GM12878 (cell line): ENCODE data around the gene SERINC1. TPM values are rescaled to one million over a fixed set of nuclear protein-coding genes. Genes with fewer than 3 reads are reported as not detected.

Source experiments
- ATAC-seq: fragments of 200-7000 bp; cut with Tn5 transposase; 3 replicates; pipeline ENCODE4 v1.9.1; 2020; ENCODE audit warnings: mild to moderate bottlenecking, moderate library complexity
- BruUV-seq: library from RNA; stranded (reverse); fragments of 400-500 nt; replicated peaks from 2 replicates; lab custom pipeline; 2021; lab: Mats Ljungman, UMichigan
- CTCF ChIA-PET: fragments of 300-600 bp; sonication (Branson Sonifier 250); formaldehyde crosslinking; extraction: SDS; loops from one replicate; lab custom pipeline; 2021; ENCODE audit warnings: inconsistent platforms; lab: Yijun Ruan, JAX
- POLR2A ChIA-PET: fragments of 350-600 bp; formaldehyde crosslinking; extraction: SDS; loops from one replicate; lab custom pipeline; 2021; ENCODE audit warnings: inconsistent platforms; lab: Charles Lee
- RAD21 ChIA-PET: fragments of 300-600 bp; sonication (Branson Sonifier 250); formaldehyde crosslinking; loops from one replicate; lab custom pipeline; 2023; ENCODE audit warnings: antibody characterized with exemption; ENCODE audit not compliant: unreplicated experiment; lab: Charles Lee
- SMC1A ChIA-PET: fragments of 300-600 bp; sonication (Branson Sonifier 250); formaldehyde crosslinking; loops from one replicate; lab custom pipeline; 2023; ENCODE audit not compliant: unreplicated experiment, uncharacterized antibody; lab: Charles Lee
- DNase-seq: peaks from one replicate; pipeline ENCODE4 v3.0.0-alpha.2; 2011; ENCODE audit warnings: low read depth, low spot score
- FAIRE-seq: peaks from 3 replicates; lab custom pipeline; 2011; peaks lifted over from hg19 to GRCh38; lab: Jason Lieb, UNC
- H2AFZ ChIP-seq: 2 replicates; pipeline ENCODE4 v1.6.0; 2011; ENCODE audit warnings: low read depth, low read length, control low read depth; ENCODE audit not compliant: control insufficient read depth
- H3K27ac ChIP-seq: 2 replicates; pipeline ENCODE4 v1.5.1; 2011; ENCODE audit warnings: control low read depth; ENCODE audit not compliant: control insufficient read depth, insufficient read depth
- H3K27me3 ChIP-seq, 2 experiments: replicated peaks in 1 of 2; 2 replicates each; pipeline versions ENCODE4 v1.6.0 to v1.6.1; 2011; ENCODE audit warnings: low read length in 1 of 2; ENCODE audit not compliant: control insufficient read depth in 2 of 2, insufficient read depth in 2 of 2
- H3K36me3 ChIP-seq, 2 experiments: 2 replicates each; pipeline ENCODE4 v1.5.1; 2011; ENCODE audit warnings: low read length in 1 of 2; ENCODE audit not compliant: control insufficient read depth in 2 of 2, insufficient read depth in 2 of 2
- H3K4me1 ChIP-seq: 2 replicates; pipeline ENCODE4 v1.6.1; 2011; ENCODE audit warnings: mild to moderate bottlenecking, low read length, moderate library complexity, mixed read lengths; ENCODE audit not compliant: control insufficient read depth, insufficient read depth
- H3K4me2 ChIP-seq: 2 replicates; pipeline ENCODE4 v1.6.0; 2011; ENCODE audit warnings: control low read depth; ENCODE audit not compliant: control insufficient read depth, insufficient read depth
- H3K4me3 ChIP-seq: fragments of 200-600 bp; sonication (generic); 2 replicates; pipeline ENCODE4 v1.5.1; 2016
- H3K79me2 ChIP-seq: 2 replicates; pipeline ENCODE4 v1.6.0; 2011; ENCODE audit warnings: low read length; ENCODE audit not compliant: control insufficient read depth, insufficient read depth
- H3K9ac ChIP-seq: 2 replicates; pipeline ENCODE4 v1.8.0; 2011; ENCODE audit warnings: low read length, control low read depth, mixed read lengths; ENCODE audit not compliant: control insufficient read depth, insufficient read depth
- H3K9me3 ChIP-seq: replicated peaks from 3 replicates; pipeline ENCODE4 v1.5.1; 2011; ENCODE audit warnings: mild to moderate bottlenecking, low read length; ENCODE audit not compliant: control insufficient read depth, insufficient read depth
- H4K20me1 ChIP-seq: 2 replicates; pipeline ENCODE4 v1.6.0; 2011; ENCODE audit not compliant: control insufficient read depth, insufficient read depth
- BCL11A ChIP-seq: IDR thresholded peaks from 2 replicates; pipeline ENCODE4 v1.6.1; 2011; ENCODE audit warnings: low read depth, low read length
- BHLHE40 ChIP-seq, 2 experiments: fragments of 450-650 bp in 1 of 2; IDR thresholded peaks; 2 replicates each; pipeline ENCODE4 v1.6.1; 2011 to 2017; ENCODE audit warnings: low read depth in 2 of 2, borderline replicate concordance in 1 of 2, improper control_type of control experiment in 1 of 2, low read length in 1 of 2, mild to moderate bottlenecking in 1 of 2
- CHD2 ChIP-seq: IDR thresholded peaks from 2 replicates; pipeline ENCODE4 v1.6.1; 2011; ENCODE audit warnings: low read depth, low read length, improper control_type of control experiment, borderline replicate concordance
- CHD4 ChIP-seq: fragments of 200-600 bp; sonication (generic); IDR thresholded peaks from 2 replicates; pipeline ENCODE4 v1.6.1; 2016; ENCODE audit warnings: mild to moderate bottlenecking
- ESRRA ChIP-seq: IDR thresholded peaks from 2 replicates; pipeline ENCODE4 v1.6.1; 2012; ENCODE audit warnings: mild to moderate bottlenecking, low read length, improper control_type of control experiment
- HCFC1 ChIP-seq: fragments of 150-350 bp; IDR thresholded peaks from 2 replicates; pipeline ENCODE4 v1.6.1; 2014; ENCODE audit warnings: low read length
- ZNF622 ChIP-seq: fragments of 450-650 bp; IDR thresholded peaks from 2 replicates; pipeline ENCODE4 v1.6.1; 2017; ENCODE audit warnings: mild to moderate bottlenecking, inconsistent platforms
- WGBS: methylation state at CpG from one replicate; pipeline ENCODE4 v1.1.6; 2016; ENCODE audit warnings: low lambda C conversion rate; ENCODE audit not compliant: insufficient replicate concordance, insufficient coverage; ENCODE audit errors: missing lambda C conversion rate; 5-methylcytosine and 5-hydroxymethylcytosine counted together
- in situ Hi-C: fragments of 300-500 bp; cut with MboI; formaldehyde crosslinking; loops from 9 replicates; pipeline ENCODE4 v1.14.3; 2018; ENCODE audit warnings: mixed read lengths
- intact Hi-C: fragments of 100-400 bp; cut with micrococcal nuclease; formaldehyde crosslinking; loops from one replicate; pipeline ENCODE4 v1.14.2; 2022; ENCODE audit not compliant: unreplicated experiment
- polyA plus RNA-seq, 11 experiments: library from polyadenylated mRNA; depleted of rRNA in 4 of 11; unstranded in 6 of 11; stranded (reverse) in 5 of 11; fragments of >200 nt; fragmentation: Nextera tagmentation in 4 of 11; fragmentation: Illumina TruSeq in 1 of 11; extraction: Ambion mirVana in 4 of 11; extraction: Trizol in 1 of 11; gene quantifications; 1 replicate in 1 of 11; 2 replicates in 10 of 11; pipeline versions ENCODE4 v1.2.1 to v1.2.3, GENCODE V29; 2011 to 2016; ENCODE audit warnings: inconsistent platforms in 2 of 11, missing spikeins in 2 of 11, low read depth in 1 of 11
- total RNA-seq, 4 experiments: library from RNA; depleted of rRNA in 3 of 4; stranded (reverse); fragments of >200 nt in 3 of 4; fragmentation: Illumina TruSeq in 1 of 4; extraction: Trizol in 1 of 4; gene quantifications; 2 replicates each; pipeline versions ENCODE4 v1.2.1 to v1.2.3, GENCODE V29; 2013 to 2021
- TF ChIP-seq, protein P1 (sequence below): fragments of 450-650 bp; IDR thresholded peaks from 2 replicates; pipeline ENCODE4 v1.6.1; 2016; ENCODE audit warnings: mild to moderate bottlenecking

SERINC1 gene
- total and polyA plus RNA-seq, 10 of the 15 experiments (the other 5 are each of a cell fraction or from before 2014, with no cell fraction given) = 18.5 to 45.7 (median 31.1) TPM

DNA sequence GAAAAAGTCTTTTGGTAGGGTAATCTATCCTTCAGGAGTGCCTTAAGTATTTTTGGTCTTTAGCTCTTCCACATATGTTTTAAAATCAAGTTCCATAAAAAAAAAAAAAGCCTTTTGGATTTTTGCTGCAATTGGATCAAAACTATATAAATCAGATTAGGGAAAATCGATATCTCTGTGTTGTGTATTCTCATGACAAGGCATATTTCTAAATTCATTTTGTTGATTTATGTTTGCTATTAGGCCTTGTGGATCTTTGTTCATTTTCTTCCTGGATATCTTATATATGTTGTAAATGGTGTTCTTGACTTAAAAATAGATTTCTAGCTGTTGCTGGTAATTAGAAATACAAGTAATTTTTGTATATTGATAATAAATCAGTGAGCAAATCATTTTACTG is 63.4 kb downstream of the SERINC1 start:
- CTCF ChIA-PET = interaction anchor here (1.1 to 1.3 kb wide), 3 partner anchors 9 to 17 kb away, joined by 3 to 5 read pairs (median 4); partner anchors contain the start of gene HSF2
- 95% methylated on average over 1 of the region's 1 CpG for WGBS
- no peak overlapping the region for H3K4me3 ChIP-seq
- ATAC-seq (no peak), DNase-seq (no peak), FAIRE-seq (no peak)
- H3K4me2 ChIP-seq = no peak overlapping the region
- POLR2A ChIA-PET = interaction anchor here (0.7 to 1.9 kb wide), 3 partner anchors 9 to 245 kb away, joined by 3 to 8 read pairs (median 4); partner anchors contain the start of gene HSF2
- RAD21 ChIA-PET = interaction anchor here (1.0 kb wide), 1 partner anchor 202 kb away, joined by 3 read pairs; the partner anchor contains the start of gene PKIB
- H3K9me3 ChIP-seq = no peaks in the 10 kb centered on the region
- no peaks in the 10 kb centered on the region; a peak in 1 of 4 replicates for H3K36me3 ChIP-seq
- H3K4me1 ChIP-seq = no peaks in the 10 kb centered on the region
- TF ChIP-seq, protein P1, sequence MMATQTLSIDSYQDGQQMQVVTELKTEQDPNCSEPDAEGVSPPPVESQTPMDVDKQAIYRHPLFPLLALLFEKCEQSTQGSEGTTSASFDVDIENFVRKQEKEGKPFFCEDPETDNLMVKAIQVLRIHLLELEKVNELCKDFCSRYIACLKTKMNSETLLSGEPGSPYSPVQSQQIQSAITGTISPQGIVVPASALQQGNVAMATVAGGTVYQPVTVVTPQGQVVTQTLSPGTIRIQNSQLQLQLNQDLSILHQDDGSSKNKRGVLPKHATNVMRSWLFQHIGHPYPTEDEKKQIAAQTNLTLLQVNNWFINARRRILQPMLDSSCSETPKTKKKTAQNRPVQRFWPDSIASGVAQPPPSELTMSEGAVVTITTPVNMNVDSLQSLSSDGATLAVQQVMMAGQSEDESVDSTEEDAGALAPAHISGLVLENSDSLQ = no peak
- TF ChIP-seq ZNF622 (no peak), ESRRA (no peak), HCFC1 (no peak), CHD2 (no peak), BCL11A (no peak), CHD4 (no peak), BHLHE40 (IDR thresholded peaks at IDR 0.05; ENCODE audit: borderline replicate concordance in 1 of 2, low read depth in 2 of 2, low read length in 1 of 2) (no peak)
- SMC1A ChIA-PET = interaction anchor here (1.2 kb wide), 1 partner anchor 16 kb away, joined by 3 read pairs; no protein-coding TSS in a partner anchor
- no peak overlapping the region for H3K9ac ChIP-seq
- intact Hi-C loops = no loop called here
- no peaks in the 10 kb centered on the region for H4K20me1 ChIP-seq
- no peaks in the 10 kb centered on the region for H3K27me3 ChIP-seq
- peaks cover 17% of the 10 kb centered on the region for H3K79me2 ChIP-seq
- H2AFZ ChIP-seq = no peak overlapping the region
- in situ Hi-C loops = no loop called here
- no peak overlapping the region for H3K27ac ChIP-seq
- BruUV-seq = no TSS peak
